ENCODE results near the gene TSPAN5.

The TSPAN5 gene

DNA sequence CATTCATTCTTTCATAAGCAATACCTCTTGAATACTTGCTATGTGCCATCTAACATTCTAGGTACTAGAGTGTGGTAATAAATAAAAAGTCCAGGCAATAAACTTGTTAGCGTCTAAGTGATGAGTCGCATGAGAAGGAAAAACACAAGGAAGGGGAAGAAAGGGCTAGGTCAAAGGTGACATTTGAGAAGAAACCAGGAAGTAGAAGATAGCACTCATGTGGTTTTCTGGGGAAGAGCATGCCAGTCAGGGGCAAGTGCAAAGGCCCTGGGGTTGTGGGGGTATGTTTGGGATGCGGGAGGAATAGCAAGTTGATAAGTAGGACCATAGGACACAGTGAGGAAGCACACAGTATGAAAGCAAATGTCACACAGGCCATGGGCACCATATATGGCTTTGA, 157.0 kb downstream of the TSPAN5 start:
- H3K9me3 ChIP-seq (ENCODE audit: insufficient read depth, low read depth, low read length): no peaks in the 10 kb centered on the region
- no peaks in the 10 kb centered on the region for H3K4me1 ChIP-seq (ENCODE audit: insufficient read depth, low read length, poor library complexity, severe bottlenecking)
- H3K79me2 ChIP-seq (ENCODE audit: insufficient read depth, low read length): no peaks in the 10 kb centered on the region
- no peaks in the 10 kb centered on the region for H4K20me1 ChIP-seq (ENCODE audit: insufficient read depth, low read length, poor library complexity, severe bottlenecking)
- H3K27me3 ChIP-seq (ENCODE audit: insufficient read depth, low read length, poor library complexity, severe bottlenecking): no peaks in the 10 kb centered on the region
- no peak overlapping the region for H3K9ac ChIP-seq (ENCODE audit: low read depth, low read length, poor library complexity, severe bottlenecking)
- H3F3A ChIP-seq (ENCODE audit: low read depth): no peaks in the 10 kb centered on the region
- no peak for TF ChIP-seq CTCF (conservative IDR thresholded peaks at IDR 0.05; ENCODE audit: low read length)
- no peak overlapping the region for H2AFZ ChIP-seq (ENCODE audit: low read length)
- no peaks in the 10 kb centered on the region for H3K9me2 ChIP-seq (replicated peaks; ENCODE audit: low read depth, low read length)
- H3K4me2 ChIP-seq (ENCODE audit: low read depth, low read length, poor library complexity, severe bottlenecking): no peak overlapping the region
- no peak overlapping the region for H3K4me3 ChIP-seq (ENCODE audit: low read length, poor library complexity, severe bottlenecking)
- H3K36me3 ChIP-seq (ENCODE audit: insufficient read depth, low read length): no peaks in the 10 kb centered on the region; the same call in 1 of the 2 replicates

GRCh38 chr4:98498774-98499173, 159.6 kb downstream of the TSPAN5 start:
- H4K20me1 ChIP-seq (ENCODE audit: insufficient read depth, low read length, poor library complexity, severe bottlenecking): no peaks in the 10 kb centered on the region
- H3F3A ChIP-seq (ENCODE audit: low read depth): no peaks in the 10 kb centered on the region
- no peaks in the 10 kb centered on the region for H3K27me3 ChIP-seq (ENCODE audit: insufficient read depth, low read length, poor library complexity, severe bottlenecking)
- no peaks in the 10 kb centered on the region for H3K9me2 ChIP-seq (replicated peaks; ENCODE audit: low read depth, low read length)
- no peaks in the 10 kb centered on the region for H3K9me3 ChIP-seq (ENCODE audit: insufficient read depth, low read depth, low read length)
- no peak overlapping the region for H3K9ac ChIP-seq (ENCODE audit: low read depth, low read length, poor library complexity, severe bottlenecking)
- no peak overlapping the region for H2AFZ ChIP-seq (ENCODE audit: low read length)
- H3K4me1 ChIP-seq (ENCODE audit: insufficient read depth, low read length, poor library complexity, severe bottlenecking): no peaks in the 10 kb centered on the region
- no peak overlapping the region for H3K4me2 ChIP-seq (ENCODE audit: low read depth, low read length, poor library complexity, severe bottlenecking)
- no peak for TF ChIP-seq CTCF (conservative IDR thresholded peaks at IDR 0.05; ENCODE audit: low read length)
- no peak for TF ChIP-seq EZH2phosphoT487 (IDR thresholded peaks at IDR 0.05; ENCODE audit: borderline replicate concordance)
- H3K4me3 ChIP-seq (ENCODE audit: low read length, poor library complexity, severe bottlenecking): no peak overlapping the region
- H3K36me3 ChIP-seq (ENCODE audit: insufficient read depth, low read length): no peaks in the 10 kb centered on the region; the same call in 1 of the 2 replicates
- no peaks in the 10 kb centered on the region for H3K79me2 ChIP-seq (ENCODE audit: insufficient read depth, low read length)

GRCh38 chr4:98496152-98496845, 162.1 kb downstream of the TSPAN5 start:
- Histone ChIP-seq H2AFZ (ENCODE audit: low read length) (no peak overlapping the region), H3K4me2 (ENCODE audit: low read depth, low read length, poor library complexity, severe bottlenecking) (no peak overlapping the region), H3K4me1 (ENCODE audit: insufficient read depth, low read length, poor library complexity, severe bottlenecking) (no peaks in the 10 kb centered on the region), H4K20me1 (ENCODE audit: insufficient read depth, low read length, poor library complexity, severe bottlenecking) (no peaks in the 10 kb centered on the region), H3K9ac (ENCODE audit: low read depth, low read length, poor library complexity, severe bottlenecking) (no peak overlapping the region), H3K79me2 (ENCODE audit: insufficient read depth, low read length) (no peaks in the 10 kb centered on the region), H3K4me3 (ENCODE audit: low read length, poor library complexity, severe bottlenecking) (no peak overlapping the region), H3K27me3 (ENCODE audit: insufficient read depth, low read length, poor library complexity, severe bottlenecking) (no peaks in the 10 kb centered on the region), H3K36me3 (ENCODE audit: insufficient read depth, low read length) (no peaks in the 10 kb centered on the region; the same call in 1 of the 2 replicates), H3K9me3 (ENCODE audit: insufficient read depth, low read depth, low read length) (no peaks in the 10 kb centered on the region), H3K9me2 (replicated peaks; ENCODE audit: low read depth, low read length) (no peaks in the 10 kb centered on the region), H3F3A (ENCODE audit: low read depth) (no peaks in the 10 kb centered on the region)
- TF ChIP-seq CTCF (conservative IDR thresholded peaks at IDR 0.05; ENCODE audit: low read length) (no peak), EZH2phosphoT487 (IDR thresholded peaks at IDR 0.05; ENCODE audit: borderline replicate concordance) (no peak)
